Prostate gland (tissue), 2 donors: Measurements from ENCODE around the gene TCF15.

Experiments
- POLR2A ChIP-seq: fragments of 450-650 bp; IDR thresholded peaks from one replicate; pipeline ENCODE4 v1.6.1; 2016; ENCODE audit warnings: antibody characterized with exemption, mild to moderate bottlenecking
- TF ChIP-seq, protein P1 (sequence below), 4 experiments: fragments of 200-600 bp in 2 of 4; fragments of 450-650 bp in 2 of 4; sonication (generic) in 2 of 4; IDR thresholded peaks; 1 replicate in 3 of 4; 2 replicates in 1 of 4; pipeline ENCODE4 v1.5.1; 2016 to 2019; ENCODE audit warnings: antibody characterized with exemption in 4 of 4, mild to moderate bottlenecking in 2 of 4, moderate library complexity in 2 of 4

DNA sequence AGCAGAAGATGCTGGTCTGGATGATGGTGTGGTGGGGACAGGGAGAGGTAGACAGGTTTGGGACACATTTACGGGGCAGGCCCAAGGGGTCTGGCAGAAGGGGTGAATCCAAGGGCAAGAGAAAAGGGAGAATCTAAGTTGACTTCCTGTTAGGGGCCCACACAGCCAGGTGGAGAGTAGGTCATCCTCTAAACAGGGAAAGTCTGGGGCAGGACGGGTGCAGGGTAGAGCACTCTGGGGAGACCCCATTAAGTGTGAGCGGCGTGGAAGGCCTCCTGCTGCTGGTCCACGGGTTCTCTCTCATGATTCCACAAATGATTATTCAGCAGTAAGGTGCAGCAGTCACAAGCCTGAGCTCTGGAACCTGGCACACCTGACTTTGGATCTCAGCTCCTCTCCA is 40.2 kb upstream of the TCF15 start:
- TF ChIP-seq POLR2A: no peak
- TF ChIP-seq, protein P1, sequence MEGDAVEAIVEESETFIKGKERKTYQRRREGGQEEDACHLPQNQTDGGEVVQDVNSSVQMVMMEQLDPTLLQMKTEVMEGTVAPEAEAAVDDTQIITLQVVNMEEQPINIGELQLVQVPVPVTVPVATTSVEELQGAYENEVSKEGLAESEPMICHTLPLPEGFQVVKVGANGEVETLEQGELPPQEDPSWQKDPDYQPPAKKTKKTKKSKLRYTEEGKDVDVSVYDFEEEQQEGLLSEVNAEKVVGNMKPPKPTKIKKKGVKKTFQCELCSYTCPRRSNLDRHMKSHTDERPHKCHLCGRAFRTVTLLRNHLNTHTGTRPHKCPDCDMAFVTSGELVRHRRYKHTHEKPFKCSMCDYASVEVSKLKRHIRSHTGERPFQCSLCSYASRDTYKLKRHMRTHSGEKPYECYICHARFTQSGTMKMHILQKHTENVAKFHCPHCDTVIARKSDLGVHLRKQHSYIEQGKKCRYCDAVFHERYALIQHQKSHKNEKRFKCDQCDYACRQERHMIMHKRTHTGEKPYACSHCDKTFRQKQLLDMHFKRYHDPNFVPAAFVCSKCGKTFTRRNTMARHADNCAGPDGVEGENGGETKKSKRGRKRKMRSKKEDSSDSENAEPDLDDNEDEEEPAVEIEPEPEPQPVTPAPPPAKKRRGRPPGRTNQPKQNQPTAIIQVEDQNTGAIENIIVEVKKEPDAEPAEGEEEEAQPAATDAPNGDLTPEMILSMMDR (IDR thresholded peaks at IDR 0.05): no peak
